DOHH2 (cell line): ENCODE results near the gene RGCC.

Experiments
- CTCF ChIP-seq: fragments of 200-600 bp; sonication (generic); IDR thresholded peaks from one replicate; pipeline ENCODE4 v1.5.1; 2014; ENCODE audit warnings: antibody characterized with exemption, mild to moderate bottlenecking, low read depth, low read length; ENCODE audit not compliant: poor library complexity, severe bottlenecking
- EZH2phosphoT487 ChIP-seq: fragments of 200-600 bp; sonication (generic); IDR thresholded peaks from 2 replicates; pipeline ENCODE4 v1.6.1; 2017; ENCODE audit warnings: borderline replicate concordance, mild to moderate bottlenecking, antibody characterized with exemption, low read length, moderate library complexity, mixed read lengths

GRCh38 chr13:41458761-41459431 is 1.5 kb downstream of the RGCC start:
- TF ChIP-seq CTCF (peak; percentile 97), EZH2phosphoT487 (no peak)
